Panc1 (cell line): ENCODE measurements around the gene PRR29. TPM values are rescaled to one million over a fixed set of nuclear protein-coding genes. Genes with fewer than 3 reads are reported as not detected.

Experiments
- ATAC-seq: fragments of 200-7000 bp; cut with Tn5 transposase; 2 replicates; pipeline ENCODE4 v1.9.1; 2020; ENCODE audit warnings: mild to moderate bottlenecking, moderate library complexity
- BruUV-seq: library from RNA; stranded (reverse); fragments of 400-500 nt; replicated peaks from 2 replicates; lab custom pipeline; 2021; lab: Mats Ljungman, UMichigan
- CTCF ChIA-PET: fragments of 300-600 bp; sonication (Branson Sonifier 250); formaldehyde crosslinking; loops from one replicate; lab custom pipeline; 2022; ENCODE audit warnings: antibody characterized with exemption; lab: Charles Lee
- POLR2A ChIA-PET: fragments of 300-600 bp; sonication (Branson Sonifier 250); formaldehyde crosslinking; loops from one replicate; lab custom pipeline; 2022; ENCODE audit warnings: antibody characterized with exemption; lab: Charles Lee
- DNase-seq: peaks from one replicate; pipeline ENCODE4 v3.0.0-alpha.2; 2010; ENCODE audit warnings: low read depth, low spot score
- H3K27ac ChIP-seq: 2 replicates; pipeline ENCODE4 v1.5.1; 2011; ENCODE audit warnings: mild to moderate bottlenecking, low read length, inconsistent platforms
- H3K27me3 ChIP-seq: fragments of 200-500 bp; sonication (Bioruptor generic); 2 replicates; pipeline ENCODE4 v1.6.0; 2014; ENCODE audit warnings: low read length, inconsistent platforms; ENCODE audit not compliant: control insufficient read depth, insufficient read depth
- H3K36me3 ChIP-seq: fragments of 200-500 bp; sonication (Bioruptor generic); 2 replicates; pipeline ENCODE4 v1.5.1; 2014; ENCODE audit warnings: inconsistent platforms, mild to moderate bottlenecking, low read length, moderate library complexity; ENCODE audit not compliant: control insufficient read depth, insufficient read depth
- H3K4me1 ChIP-seq: 2 replicates; pipeline ENCODE4 v1.5.1; 2011; ENCODE audit warnings: inconsistent platforms, mild to moderate bottlenecking, low read length, moderate library complexity; ENCODE audit not compliant: control insufficient read depth, insufficient read depth
- H3K4me3 ChIP-seq, 2 experiments: 2 replicates each; pipeline ENCODE4 v1.5.1; 2011 to 2012; ENCODE audit warnings: low read depth in 2 of 2, low read length in 2 of 2, mild to moderate bottlenecking in 2 of 2, inconsistent platforms in 1 of 2, moderate library complexity in 1 of 2
- H3K9me3 ChIP-seq: fragments of 200-500 bp; sonication (Bioruptor generic); 2 replicates; pipeline ENCODE4 v1.5.1; 2014; ENCODE audit warnings: low read depth, mild to moderate bottlenecking, inconsistent platforms, low read length, moderate library complexity; ENCODE audit not compliant: control insufficient read depth, insufficient read depth
- CTCF ChIP-seq: fragments of 450-650 bp; IDR thresholded peaks from 2 replicates; pipeline ENCODE4 v1.5.1; 2017; ENCODE audit warnings: mild to moderate bottlenecking
- POLR2AphosphoS5 ChIP-seq: IDR thresholded peaks from 2 replicates; pipeline ENCODE4 v1.6.1; 2012; ENCODE audit warnings: mild to moderate bottlenecking, low read depth, low read length, moderate library complexity
- REST ChIP-seq, 2 experiments: IDR thresholded peaks; 2 replicates each; pipeline ENCODE4 v1.6.1; 2011 to 2012; ENCODE audit warnings: low read depth in 2 of 2, control low read depth in 1 of 2, low read length in 1 of 2, mild to moderate bottlenecking in 1 of 2, moderate library complexity in 1 of 2; ENCODE audit not compliant: insufficient read depth in 1 of 2
- SIN3A ChIP-seq: IDR thresholded peaks from 2 replicates; pipeline ENCODE4 v1.6.1; 2012; ENCODE audit warnings: low read depth, mild to moderate bottlenecking, low read length, moderate library complexity, borderline replicate concordance; ENCODE audit not compliant: insufficient read depth
- TCF7L2 ChIP-seq: IDR thresholded peaks from 2 replicates; pipeline ENCODE4 v1.6.1; 2011; ENCODE audit warnings: mild to moderate bottlenecking, low read depth, low read length, inconsistent platforms
- in situ Hi-C: cut with HindIII; loops from 2 replicates; pipeline ENCODE4 v1.10.0; 2016; ENCODE audit warnings: low sequenced_read_pairs, low pct_unique_long_range_greater_than_20kb
- intact Hi-C: fragments of 100-400 bp; cut with micrococcal nuclease; formaldehyde crosslinking; loops from one replicate; pipeline ENCODE4 v1.10.0; 2022; ENCODE audit not compliant: unreplicated experiment
- total RNA-seq: library from RNA; stranded (reverse); gene quantifications from one replicate; pipeline ENCODE4 v1.2.1, GENCODE V29; 2021; ENCODE audit not compliant: unreplicated experiment

The PRR29 gene
- total RNA-seq, 1 experiment from 2014 or later = 0.10 TPM

GRCh38 chr17:63998721-63999679, 849 bp downstream of the PRR29 start:
- H3K4me3 ChIP-seq = peak overlapping the region; percentile 52 to 59; a peak in 3 of 4 replicates
- intact Hi-C loops (loop anchor here (10.0 kb wide), 1 partner anchor 84 kb away; the partner anchor contains the start of genes CSHL1 and GH1), in situ Hi-C loops (no loop called here)
- BruUV-seq = no TSS peak
- H3K9me3 ChIP-seq = no peaks in the 10 kb centered on the region
- no peaks in the 10 kb centered on the region for H3K4me1 ChIP-seq
- no peak for TF ChIP-seq POLR2AphosphoS5
- no peak for TF ChIP-seq CTCF
- no peak for TF ChIP-seq SIN3A
- TF ChIP-seq REST (IDR thresholded peaks at IDR 0.05; ENCODE audit: insufficient read depth in 1 of 2, low read depth in 2 of 2, low read length in 1 of 2) = no peak
- no peak for TF ChIP-seq TCF7L2
- CTCF ChIA-PET = no interaction called here
- H3K27me3 ChIP-seq = peaks cover 3% of the 10 kb centered on the region; the same call in 1 of the 2 replicates
- H3K27ac ChIP-seq = no peak overlapping the region
- H3K36me3 ChIP-seq = no peaks in the 10 kb centered on the region
- POLR2A ChIA-PET = no interaction called here
- ATAC-seq (no peak), DNase-seq (no peak)

GRCh38 chr17:63999680-64000531, 1.8 kb downstream of the PRR29 start:
- DNase-seq (no peak), ATAC-seq (no peak)
- Histone ChIP-seq H3K27me3 (peaks cover 3% of the 10 kb centered on the region; the same call in 1 of the 2 replicates), H3K36me3 (no peaks in the 10 kb centered on the region), H3K4me1 (no peaks in the 10 kb centered on the region), H3K9me3 (no peaks in the 10 kb centered on the region), H3K27ac (no peak overlapping the region), H3K4me3 (no peak overlapping the region)
- BruUV-seq = no TSS peak
- intact Hi-C loops (loop anchor here (10.0 kb wide), 1 partner anchor 85 kb away; the partner anchor contains the start of genes CSHL1 and GH1), in situ Hi-C loops (no loop called here)
- CTCF ChIA-PET = interaction anchor here (0.7 kb wide), 1 partner anchor 134 kb away, joined by 5 read pairs; no protein-coding TSS in a partner anchor
- no peak for TF ChIP-seq SIN3A
- TF ChIP-seq TCF7L2 = no peak
- TF ChIP-seq POLR2AphosphoS5 = no peak
- TF ChIP-seq CTCF = no peak
- TF ChIP-seq REST (IDR thresholded peaks at IDR 0.05; ENCODE audit: insufficient read depth in 1 of 2, low read depth in 2 of 2, low read length in 1 of 2) = no peak
- POLR2A ChIA-PET = no interaction called here
